IMR-90 (cell line): ENCODE results near the gene METTL24.

ENCODE experiments used
- BHLHE40 ChIP-seq: fragments of 150-350 bp; IDR thresholded peaks from 2 replicates; pipeline ENCODE4 v1.6.1; 2016; ENCODE audit warnings: mild to moderate bottlenecking, low read depth, low read length
- CEBPB ChIP-seq: IDR thresholded peaks from 2 replicates; pipeline ENCODE4 v1.6.1; 2012; ENCODE audit warnings: low read depth, low read length, improper control_type of control experiment
- CHD1 ChIP-seq: IDR thresholded peaks from 2 replicates; pipeline ENCODE4 v1.6.1; 2012; ENCODE audit warnings: low read depth, low read length, improper control_type of control experiment
- FOS ChIP-seq: fragments of 150-350 bp; IDR thresholded peaks from 2 replicates; pipeline ENCODE4 v1.6.1; 2016; ENCODE audit warnings: low read depth, low read length
- MAFK ChIP-seq: IDR thresholded peaks from 2 replicates; pipeline ENCODE4 v1.6.1; 2012; ENCODE audit warnings: low read depth, low read length, improper control_type of control experiment
- MXI1 ChIP-seq: IDR thresholded peaks from 2 replicates; pipeline ENCODE4 v1.6.1; 2012; ENCODE audit warnings: low read depth, mild to moderate bottlenecking, low read length, moderate library complexity, borderline replicate concordance
- POLR2A ChIP-seq: IDR thresholded peaks from 2 replicates; pipeline ENCODE4 v1.6.1; 2012; ENCODE audit warnings: mild to moderate bottlenecking, low read depth, low read length
- RAD21 ChIP-seq: IDR thresholded peaks from 2 replicates; pipeline ENCODE4 v1.6.1; 2012; ENCODE audit warnings: low read length, improper control_type of control experiment
- RCOR1 ChIP-seq: IDR thresholded peaks from 2 replicates; pipeline ENCODE4 v1.6.1; 2012; ENCODE audit warnings: mild to moderate bottlenecking, low read length, improper control_type of control experiment; ENCODE audit not compliant: insufficient replicate concordance
- RFX5 ChIP-seq: IDR thresholded peaks from 2 replicates; pipeline ENCODE4 v1.8.0; 2012; ENCODE audit warnings: low read depth, mild to moderate bottlenecking, low read length, moderate library complexity
- SMC3 ChIP-seq: fragments of 150-350 bp; IDR thresholded peaks from 2 replicates; pipeline ENCODE4 v1.6.1; 2016; ENCODE audit warnings: low read depth, mild to moderate bottlenecking, antibody characterized with exemption, low read length, moderate library complexity
- TF ChIP-seq, protein P1 (sequence below): fragments of 150-350 bp; IDR thresholded peaks from 2 replicates; pipeline ENCODE4 v1.6.1; 2017; ENCODE audit warnings: mild to moderate bottlenecking, antibody characterized with exemption, low read length, low read depth
- TF ChIP-seq, protein P2 (sequence below): conservative IDR thresholded peaks from 2 replicates; pipeline ENCODE4 v1.5.1; 2012; ENCODE audit warnings: mild to moderate bottlenecking, low read depth, low read length, improper control_type of control experiment
- TF ChIP-seq, protein P3 (sequence below): fragments of 150-350 bp; IDR thresholded peaks from 2 replicates; pipeline ENCODE4 v1.6.1; 2016; ENCODE audit warnings: low read depth, mild to moderate bottlenecking, low read length, moderate library complexity, borderline replicate concordance

DNA sequence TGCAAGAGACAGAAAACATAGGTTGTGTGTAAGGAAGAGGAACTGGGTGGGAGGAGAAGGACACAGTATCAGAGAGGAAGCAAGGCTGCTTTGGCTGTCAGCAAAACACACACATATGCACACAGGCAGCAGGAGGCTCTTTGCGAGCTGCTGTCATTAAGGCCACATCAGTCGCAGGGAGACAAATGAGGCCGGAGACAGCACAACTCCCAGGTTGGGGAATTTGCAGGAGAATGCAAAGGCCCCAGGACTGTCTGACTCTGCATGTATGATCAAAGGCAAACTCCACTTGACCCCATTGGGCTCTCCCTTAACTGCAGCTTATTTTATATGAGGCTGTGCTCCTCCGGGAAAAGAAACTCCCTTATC is 35.3 kb downstream of the METTL24 start:
- TF ChIP-seq, protein P1, sequence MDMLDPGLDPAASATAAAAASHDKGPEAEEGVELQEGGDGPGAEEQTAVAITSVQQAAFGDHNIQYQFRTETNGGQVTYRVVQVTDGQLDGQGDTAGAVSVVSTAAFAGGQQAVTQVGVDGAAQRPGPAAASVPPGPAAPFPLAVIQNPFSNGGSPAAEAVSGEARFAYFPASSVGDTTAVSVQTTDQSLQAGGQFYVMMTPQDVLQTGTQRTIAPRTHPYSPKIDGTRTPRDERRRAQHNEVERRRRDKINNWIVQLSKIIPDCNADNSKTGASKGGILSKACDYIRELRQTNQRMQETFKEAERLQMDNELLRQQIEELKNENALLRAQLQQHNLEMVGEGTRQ: no peak
- TF ChIP-seq, protein P2, sequence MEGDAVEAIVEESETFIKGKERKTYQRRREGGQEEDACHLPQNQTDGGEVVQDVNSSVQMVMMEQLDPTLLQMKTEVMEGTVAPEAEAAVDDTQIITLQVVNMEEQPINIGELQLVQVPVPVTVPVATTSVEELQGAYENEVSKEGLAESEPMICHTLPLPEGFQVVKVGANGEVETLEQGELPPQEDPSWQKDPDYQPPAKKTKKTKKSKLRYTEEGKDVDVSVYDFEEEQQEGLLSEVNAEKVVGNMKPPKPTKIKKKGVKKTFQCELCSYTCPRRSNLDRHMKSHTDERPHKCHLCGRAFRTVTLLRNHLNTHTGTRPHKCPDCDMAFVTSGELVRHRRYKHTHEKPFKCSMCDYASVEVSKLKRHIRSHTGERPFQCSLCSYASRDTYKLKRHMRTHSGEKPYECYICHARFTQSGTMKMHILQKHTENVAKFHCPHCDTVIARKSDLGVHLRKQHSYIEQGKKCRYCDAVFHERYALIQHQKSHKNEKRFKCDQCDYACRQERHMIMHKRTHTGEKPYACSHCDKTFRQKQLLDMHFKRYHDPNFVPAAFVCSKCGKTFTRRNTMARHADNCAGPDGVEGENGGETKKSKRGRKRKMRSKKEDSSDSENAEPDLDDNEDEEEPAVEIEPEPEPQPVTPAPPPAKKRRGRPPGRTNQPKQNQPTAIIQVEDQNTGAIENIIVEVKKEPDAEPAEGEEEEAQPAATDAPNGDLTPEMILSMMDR: no peak
- TF ChIP-seq, protein P3, sequence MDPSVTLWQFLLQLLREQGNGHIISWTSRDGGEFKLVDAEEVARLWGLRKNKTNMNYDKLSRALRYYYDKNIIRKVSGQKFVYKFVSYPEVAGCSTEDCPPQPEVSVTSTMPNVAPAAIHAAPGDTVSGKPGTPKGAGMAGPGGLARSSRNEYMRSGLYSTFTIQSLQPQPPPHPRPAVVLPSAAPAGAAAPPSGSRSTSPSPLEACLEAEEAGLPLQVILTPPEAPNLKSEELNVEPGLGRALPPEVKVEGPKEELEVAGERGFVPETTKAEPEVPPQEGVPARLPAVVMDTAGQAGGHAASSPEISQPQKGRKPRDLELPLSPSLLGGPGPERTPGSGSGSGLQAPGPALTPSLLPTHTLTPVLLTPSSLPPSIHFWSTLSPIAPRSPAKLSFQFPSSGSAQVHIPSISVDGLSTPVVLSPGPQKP: no peak
- no peak for TF ChIP-seq RAD21
- TF ChIP-seq CHD1: no peak
- TF ChIP-seq POLR2A: no peak
- TF ChIP-seq RFX5: no peak
- TF ChIP-seq MXI1: no peak
- TF ChIP-seq MAFK: no peak
- TF ChIP-seq BHLHE40: no peak
- no peak for TF ChIP-seq CEBPB
- no peak for TF ChIP-seq RCOR1
- no peak for TF ChIP-seq SMC3
- no peak for TF ChIP-seq FOS
